CD4-positive, alpha-beta T cell treated with Interleukin-21 for 1 hour (primary cell): ENCODE data around the gene ARHGEF28.

ENCODE experiments used
- DNase-seq: peaks from one replicate; pipeline ENCODE4 v3.0.0-alpha.2; 2020

Gene ARHGEF28

DNA sequence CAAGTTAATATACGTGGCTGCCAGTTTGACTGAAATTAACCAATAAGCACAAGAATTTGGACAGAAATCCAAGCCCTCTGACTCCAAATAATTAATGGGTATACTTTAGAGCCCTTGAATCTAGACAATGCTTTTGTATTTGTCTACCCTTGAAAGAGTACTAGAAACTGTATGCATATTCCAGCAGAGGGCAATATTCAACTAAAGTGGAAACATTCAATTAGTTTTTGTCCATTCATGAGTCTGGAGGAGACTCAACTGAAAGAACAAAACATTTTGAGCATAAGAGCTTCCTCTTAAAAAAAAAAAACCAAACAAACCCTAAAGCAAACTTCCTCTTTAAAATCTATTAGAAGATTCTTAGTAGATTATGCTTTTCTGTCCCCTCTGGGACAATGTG lies 157.8 kb downstream of the ARHGEF28 start:
- no peak for DNase-seq

DNA sequence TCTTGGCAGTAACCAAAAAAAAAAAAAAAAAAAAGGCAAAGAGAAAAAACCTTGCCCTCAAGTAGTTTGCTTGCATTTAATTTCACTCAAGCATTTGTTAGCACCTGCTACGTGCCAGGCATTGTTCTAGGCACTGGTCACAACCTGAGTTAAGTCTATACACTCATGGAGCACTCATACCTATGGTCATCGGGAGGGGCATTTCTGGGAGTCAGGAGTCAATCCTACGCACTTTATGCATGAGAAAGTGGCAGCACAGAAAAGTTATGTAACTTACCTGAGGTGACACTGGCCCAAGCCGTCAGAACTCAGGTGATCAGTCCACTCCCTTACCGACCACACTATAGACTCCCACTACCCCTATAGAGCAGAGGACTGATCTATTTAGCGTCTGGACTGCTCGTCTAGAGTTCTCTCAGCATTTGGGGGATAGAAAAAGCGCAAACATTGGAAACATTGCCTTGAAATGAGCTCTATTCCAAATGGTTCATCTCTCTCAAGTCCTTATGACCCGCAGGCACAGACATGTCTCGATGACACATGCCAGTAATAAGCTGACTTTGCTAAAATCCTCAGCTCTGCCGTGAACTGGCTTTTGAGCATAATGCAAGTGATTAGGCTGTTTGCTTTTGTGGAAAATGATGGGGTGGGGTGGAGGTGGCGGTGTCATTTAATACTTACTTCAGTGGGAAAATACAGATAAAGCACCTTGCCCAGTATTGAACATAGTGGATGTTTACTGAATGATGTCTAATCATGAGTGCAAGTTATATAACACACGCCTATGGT lies 160.2 kb downstream of the ARHGEF28 start:
- no peak for DNase-seq

DNA sequence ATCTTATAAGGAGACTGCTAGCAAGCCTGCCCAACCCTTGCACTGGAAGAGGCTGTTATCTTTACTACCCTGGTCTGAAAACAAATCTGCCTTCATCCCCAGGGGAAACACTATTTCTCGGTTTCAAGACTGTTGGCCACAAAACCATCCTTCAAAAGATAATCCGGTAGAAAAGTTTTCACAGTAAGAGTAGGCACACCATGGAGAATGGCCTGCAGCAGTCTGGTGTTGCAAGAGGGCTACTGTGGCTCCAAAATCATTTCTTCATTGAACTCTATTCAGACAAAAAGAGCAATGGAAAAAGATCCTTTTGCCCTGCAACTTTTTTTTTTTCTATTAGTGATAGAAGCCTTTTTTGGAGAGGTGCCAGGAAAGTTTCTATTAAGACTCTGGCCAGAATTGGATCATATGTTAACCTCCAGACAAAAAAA lies 163.9 kb downstream of the ARHGEF28 start:
- DNase-seq: no peak

DNA sequence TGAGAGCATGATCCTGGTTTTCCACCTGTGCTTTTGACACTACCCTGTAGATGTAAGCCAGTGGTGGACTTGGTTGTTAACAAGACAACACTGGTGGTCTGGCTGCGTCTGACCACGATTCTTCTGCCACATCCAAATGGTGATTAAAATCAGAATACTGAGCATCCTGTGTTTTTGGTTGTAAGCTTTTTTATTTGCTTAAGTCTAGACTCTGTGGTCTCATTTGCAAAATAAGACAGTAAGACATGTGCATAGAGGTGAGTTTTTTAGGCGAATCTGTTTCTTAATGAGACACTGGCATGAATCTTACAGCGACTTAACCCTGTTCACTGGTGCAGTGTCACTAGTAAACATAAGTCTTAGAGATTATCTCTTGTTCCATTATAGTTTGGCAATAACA lies 165.4 kb downstream of the ARHGEF28 start:
- no peak for DNase-seq

DNA sequence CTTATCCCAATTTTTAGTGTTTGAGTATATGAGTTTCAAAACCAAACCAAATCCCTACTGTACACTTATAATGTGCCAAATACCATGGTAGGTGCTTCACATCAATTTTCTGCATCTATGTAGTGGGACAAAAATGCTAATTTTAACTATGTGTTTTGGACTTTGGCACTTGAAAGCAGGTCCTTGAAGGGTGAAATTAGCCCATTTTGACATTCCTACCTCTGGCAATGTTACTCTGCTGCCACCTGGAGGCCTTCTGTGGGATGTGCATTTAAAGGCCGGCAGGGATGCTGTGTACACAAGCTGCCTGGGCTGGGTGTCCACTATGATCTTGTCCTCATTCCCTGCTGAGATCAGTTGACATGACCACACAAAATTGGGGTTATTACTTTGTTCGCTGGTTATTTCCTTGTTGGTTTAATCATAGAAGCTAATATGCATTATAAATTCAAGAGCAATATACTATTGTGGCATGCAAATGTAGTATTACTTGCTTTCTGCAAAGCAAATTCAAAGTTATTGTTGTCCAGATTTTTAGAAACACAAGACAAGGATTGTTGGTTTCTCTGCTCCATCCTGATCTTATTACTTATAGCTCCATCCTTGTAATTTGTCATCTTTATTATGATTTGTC lies 166.8 kb downstream of the ARHGEF28 start:
- DNase-seq: peak; percentile 66

DNA sequence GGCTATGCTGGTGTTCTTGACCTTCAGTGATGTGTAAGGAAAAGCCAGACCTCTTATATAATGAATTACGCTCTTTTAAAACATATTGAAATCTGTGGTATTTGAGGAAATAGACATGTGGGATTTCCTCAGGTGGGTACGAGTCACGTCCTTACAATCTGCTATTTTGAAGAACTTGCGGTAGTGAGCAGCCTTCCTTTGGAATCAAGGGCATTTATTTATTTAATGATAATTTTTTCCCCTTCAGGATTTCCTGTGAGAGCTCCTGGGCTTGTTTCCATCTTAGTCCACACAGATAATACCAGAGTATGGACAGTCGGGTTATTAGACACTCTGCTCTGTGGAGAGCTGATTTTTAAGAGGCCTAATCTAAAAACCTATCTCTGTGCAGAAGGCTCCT lies 167.9 kb downstream of the ARHGEF28 start:
- no peak for DNase-seq

DNA sequence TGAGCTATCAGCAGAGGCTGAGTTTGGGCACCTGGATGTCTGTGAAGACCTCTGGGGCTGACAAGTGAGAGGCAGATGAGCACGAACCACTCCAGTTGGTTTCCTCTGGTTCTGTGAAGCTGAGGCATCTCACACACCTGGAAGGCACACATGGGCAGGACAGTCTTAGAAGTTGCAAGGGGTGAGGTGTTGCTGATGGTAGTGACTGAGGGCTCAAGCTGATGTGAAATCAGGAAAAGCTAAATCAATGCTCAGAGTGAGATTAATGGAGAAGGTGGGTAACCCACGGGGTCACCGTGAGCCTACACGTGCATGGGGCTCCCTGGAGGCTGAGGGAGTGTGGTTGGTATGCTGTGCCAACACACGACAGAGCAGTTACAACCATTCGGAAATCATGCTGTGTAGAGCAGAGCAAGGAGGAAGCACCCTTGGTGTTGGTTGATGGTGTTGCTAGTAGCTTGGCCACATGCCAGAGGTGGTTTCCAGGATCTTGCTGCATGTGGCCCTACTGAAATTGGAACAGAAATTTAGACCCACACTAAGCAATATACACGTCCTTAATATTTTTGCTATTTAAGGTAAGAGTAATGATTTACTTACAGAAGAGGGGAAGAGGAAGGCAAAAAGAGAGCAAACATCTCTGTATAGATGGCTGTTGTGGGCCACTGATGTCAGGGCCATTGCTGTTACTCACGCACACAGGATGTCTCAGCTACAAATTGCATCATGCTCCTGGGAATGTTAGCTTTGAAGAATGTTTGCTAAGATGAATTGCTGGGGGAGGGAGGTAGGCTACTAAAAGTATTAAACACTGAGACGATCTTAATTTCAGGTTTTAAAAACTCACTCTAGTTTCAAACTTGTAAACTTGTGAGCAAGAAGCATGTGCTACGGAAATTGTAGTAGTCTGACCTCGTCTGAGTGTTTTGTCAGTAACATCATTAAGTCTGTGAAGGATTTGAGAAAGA lies 170.5 kb downstream of the ARHGEF28 start:
- peak; percentile 5 for DNase-seq

DNA sequence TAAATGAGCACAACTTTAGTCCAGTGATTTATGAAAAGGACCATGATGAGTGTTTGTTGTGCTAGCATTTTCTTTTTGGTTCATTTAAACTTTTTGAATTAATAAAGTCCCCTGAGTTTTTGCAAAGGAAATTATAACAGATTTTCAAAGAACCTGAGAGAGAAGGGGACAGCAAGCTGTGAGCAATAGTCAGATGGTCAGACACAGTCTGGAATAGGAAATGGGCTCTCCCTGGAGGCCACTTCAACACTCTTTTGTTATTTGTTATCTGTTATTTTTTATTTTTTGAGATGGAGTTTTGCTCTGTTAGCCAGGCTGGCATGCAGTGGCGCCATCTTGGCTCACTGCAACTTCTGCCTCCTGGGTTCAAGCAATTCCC lies 171.1 kb downstream of the ARHGEF28 start:
- DNase-seq: no peak

DNA sequence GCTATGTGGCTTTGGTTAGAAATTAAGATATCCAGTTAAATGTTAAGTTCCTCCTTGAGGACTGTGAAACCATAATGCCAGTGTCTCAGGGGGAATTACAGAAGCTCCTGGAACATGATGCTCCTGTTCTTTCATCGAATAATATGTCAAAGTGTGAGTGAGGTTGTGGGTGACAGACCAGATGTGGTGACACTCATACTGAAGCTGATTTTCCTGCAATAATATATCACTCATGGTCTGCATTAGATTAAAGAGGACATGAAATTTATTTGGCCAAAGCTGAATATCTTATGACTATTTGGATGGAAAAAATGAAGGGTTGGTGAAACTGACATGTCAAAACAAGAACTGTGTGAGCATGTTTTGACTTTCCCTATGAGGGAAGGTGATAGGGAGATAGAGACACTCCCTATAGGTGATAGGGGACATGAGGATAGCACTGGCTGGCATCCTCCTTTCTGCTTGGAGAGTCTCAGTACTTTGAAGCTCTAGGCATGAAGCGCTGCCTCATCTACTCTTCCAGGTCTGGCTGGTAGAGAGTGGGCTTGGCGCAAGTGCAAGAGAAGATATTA lies 173.5 kb downstream of the ARHGEF28 start:
- DNase-seq: no peak

DNA sequence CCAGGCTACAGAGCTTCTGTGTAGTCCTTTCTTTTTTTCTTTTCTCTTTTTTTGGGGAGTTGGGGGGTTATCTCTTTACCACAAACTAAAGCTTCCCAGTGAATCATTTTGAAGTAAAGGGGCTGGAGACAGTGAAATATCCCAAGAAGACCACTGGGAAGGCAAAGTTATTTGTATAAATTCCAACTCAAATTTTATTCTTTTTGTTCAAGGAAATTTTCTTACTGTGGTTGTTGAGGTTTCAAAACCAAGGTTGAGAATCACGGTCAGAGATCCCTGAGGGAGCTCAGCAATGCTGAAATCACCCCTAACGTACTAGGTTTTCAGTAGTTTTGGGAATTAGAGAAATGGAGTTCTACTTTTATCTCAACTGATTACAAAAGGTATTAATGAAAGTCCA lies 175.7 kb downstream of the ARHGEF28 start:
- DNase-seq: no peak

DNA sequence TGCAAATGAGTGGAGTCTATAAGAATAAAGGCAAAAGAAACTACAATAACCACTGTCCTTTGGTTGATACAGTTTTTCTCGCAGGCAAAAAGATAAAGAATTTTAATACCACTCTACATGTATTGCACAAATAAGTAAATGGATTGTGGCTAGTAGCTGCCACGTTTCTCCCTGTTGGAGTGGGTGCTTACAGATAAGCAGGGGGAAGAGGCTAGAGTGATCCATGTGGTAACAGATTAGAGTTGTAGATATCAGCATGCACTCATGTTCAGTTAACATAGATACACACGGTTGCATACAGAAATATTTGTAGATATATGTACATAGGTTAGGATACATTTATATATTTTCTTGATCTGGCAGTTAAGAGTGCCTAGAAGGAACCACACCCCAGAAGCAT lies 179.5 kb downstream of the ARHGEF28 start:
- no peak for DNase-seq

DNA sequence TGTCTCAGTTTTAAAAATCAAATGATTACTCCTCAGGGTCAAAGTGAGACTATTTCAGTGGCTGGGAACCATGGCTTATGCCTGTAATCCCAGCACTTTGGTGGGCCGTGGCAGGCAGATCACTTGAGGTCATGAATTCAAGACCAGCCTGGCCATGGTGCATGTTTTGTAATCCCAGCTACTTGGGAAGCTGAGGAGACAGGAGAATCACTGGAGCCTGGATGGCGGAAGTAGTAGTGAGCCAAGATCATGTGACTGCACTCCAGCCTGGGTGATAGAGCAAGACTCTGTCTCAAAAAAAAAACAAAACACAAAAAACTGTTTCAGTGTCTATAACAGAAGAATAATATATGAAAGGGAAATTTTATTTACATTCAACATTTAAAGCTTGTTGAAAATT lies 182.9 kb downstream of the ARHGEF28 start:
- DNase-seq: no peak

DNA sequence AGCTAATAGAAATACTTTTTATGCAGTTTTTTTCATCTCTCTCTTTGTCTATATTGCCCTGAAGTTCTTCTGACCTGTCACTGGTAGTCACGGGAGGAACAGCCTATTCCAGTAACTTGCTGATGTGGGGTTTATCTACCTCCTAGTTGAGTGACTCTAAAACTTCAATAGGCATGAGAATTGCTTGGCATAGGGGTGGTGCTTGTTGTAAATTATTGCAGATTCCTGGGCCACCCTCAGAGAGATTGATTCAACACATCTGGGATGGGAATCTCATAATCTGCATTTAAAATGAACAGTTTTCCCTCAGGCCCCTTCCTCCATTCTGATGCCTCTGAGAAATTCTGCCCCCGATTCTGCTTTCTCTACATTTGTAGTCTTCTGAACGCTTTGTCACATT lies 184.4 kb downstream of the ARHGEF28 start:
- DNase-seq: no peak

DNA sequence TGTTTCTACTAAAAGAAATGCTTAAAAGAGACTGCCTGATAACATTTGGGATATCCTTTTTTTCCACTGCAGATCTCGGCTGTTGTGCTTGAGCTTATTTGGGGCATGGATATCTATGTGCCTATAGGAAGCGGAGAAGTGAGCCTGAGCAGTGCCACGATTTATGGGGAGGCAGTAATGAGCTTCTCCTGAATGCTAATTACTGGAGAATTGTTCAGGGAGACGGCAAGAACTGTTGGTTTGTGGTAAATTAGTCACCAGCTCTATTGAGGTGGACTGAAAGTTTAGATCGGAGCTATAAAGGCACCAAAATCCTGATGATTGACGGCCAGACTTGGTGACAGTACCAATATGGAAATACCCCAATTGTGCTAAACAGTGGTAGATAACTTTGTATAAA lies 186.5 kb downstream of the ARHGEF28 start:
- no peak for DNase-seq

DNA sequence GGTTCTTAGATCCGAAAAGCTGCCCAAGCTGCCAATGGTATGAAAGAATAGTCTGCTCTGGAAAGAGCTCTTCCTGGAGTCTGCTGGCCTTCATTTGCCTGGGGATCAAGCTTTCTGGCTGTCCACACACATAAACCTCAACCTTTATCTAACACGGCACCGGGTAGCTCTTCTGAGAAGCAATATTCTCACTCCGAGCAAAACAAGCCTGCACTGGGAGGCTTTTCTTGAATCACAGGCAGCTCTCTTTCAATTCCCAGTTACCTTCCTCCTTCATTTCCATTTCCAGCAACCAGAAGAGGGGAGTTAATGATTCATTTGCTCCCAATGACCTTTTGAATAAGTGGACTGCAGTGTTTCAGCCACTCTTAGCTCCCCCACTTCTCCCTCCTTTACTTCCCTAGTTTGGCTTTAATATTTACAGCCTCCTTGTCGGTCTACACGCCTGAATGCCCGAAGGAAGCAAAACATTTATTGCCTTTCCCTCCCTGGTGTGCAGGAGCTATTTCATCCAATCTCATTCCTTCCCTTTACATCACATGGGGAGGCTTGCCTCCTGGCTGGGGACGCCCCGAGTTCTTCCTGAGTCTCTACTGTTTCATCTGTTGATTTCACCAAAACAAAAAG lies 187.1 kb downstream of the ARHGEF28 start:
- no peak for DNase-seq

DNA sequence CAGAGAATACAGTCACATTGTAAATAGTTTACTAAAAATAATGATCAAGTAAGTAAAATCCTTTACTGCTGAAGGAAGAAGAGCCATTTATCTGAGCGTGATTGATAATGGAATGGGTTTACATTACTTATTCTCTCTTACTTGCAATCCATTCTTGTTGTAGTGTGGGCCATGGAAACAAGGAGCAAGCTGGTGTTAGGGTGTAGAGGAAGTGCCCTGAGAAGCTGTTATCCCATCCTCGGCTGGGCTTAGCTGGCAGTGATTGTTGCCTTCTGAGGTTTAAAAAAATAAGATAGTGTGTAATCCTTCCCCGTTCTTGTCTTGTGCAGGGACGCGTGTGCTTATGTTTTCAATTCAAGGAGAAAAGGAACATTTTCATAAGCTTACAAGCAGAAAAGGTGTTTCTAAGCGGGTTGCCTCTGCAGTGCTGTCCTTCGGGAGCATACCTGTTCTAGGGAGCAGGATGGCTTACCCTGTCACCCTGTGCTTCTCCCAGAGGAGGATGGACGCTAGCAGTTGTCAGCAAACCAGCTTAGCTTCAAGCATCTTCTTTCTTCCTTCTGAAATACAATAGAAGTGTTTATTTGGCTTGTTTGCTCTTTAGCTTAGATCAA lies 188.3 kb downstream of the ARHGEF28 start:
- no peak for DNase-seq

DNA sequence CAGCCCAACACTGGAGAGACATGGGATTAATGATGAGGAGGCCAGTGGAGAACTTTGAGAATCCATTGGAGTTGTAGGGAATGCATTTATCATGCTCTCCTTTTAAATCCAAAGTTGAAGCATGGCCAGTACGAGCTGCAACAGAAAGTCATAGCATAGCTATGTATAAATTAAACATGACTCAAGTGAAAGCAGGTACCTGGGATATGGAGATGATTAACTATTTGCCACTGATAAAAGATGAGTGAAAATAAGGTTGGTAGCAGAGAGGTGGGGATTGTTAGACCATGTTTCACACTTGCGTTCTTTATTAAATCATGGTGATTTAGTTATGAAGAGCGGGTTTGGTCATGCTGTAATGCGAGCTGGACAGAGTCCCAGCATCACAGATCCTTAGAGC lies 189.6 kb downstream of the ARHGEF28 start:
- DNase-seq: no peak

DNA sequence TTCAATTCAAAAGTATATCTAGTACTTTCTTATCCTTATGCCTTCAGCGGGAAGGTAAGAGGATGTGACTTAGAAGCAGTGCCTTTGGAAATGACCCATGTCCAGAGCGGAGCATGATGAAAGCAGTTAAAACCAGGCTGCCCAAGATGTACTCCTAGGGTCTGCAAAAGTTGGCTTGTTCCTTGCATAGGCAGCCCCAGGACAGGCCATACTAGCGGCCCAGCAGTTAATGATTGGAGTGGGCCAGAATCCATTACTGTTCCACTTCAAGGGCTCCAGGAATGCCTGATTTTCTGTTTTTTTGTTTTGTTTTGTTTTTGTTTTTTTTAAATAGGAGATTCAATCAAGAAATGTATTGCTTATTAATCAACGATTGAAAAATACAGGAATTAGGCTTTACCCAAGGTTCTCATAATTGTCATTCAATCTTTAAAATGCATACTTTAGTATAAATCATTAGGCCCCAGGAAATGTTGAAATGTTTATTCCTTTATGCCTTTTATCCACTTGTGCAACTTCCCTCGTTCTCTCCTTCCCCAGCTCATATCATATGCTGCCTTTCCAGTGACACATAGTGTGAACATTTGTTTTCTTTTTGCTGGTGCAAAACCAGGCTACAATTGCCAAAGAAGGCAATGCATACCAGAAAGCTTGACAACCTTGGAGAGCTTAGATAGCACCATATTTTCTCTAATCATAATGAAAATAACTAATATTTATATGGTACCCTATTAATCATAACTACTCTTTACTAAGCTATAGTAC lies 190.8 kb downstream of the ARHGEF28 start:
- DNase-seq: no peak

DNA sequence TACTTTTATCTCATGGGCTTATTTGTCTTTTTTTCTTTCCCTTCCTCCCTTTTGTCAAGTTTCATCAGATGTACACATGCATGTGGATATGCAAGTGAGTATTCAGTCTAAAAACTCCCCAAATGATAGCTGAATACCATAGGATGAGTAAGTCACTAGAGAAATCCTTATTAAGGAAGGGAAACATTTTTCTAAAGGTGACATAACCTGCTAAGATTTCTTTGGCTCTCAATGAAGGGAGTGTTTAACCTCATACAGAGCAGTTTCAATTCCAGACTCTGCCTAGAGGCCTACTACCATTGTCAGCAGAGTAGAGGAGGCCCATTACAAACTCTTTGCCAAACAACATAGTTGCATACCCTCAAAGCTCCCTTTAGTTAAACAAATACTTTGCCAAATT lies 192.4 kb downstream of the ARHGEF28 start:
- DNase-seq: no peak

DNA sequence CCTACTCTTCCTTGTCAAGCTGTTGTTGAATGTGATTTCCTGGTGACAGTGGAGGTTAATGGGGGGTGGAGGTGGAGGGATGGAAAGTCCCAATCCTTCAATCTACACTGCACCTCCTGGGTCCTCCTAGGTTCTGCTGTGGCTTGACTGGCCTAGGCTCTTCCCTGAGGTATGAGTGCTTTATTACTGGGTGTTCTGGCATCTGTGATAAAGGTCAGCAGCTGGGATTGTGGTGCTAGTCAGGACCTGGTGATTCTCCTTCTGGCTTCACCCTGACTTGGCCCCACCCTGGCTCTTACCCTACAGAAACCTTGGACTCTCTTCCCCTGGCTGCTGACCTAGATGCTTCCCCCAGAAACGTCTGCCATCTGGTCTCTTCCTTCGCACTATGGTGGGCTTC lies 194.3 kb downstream of the ARHGEF28 start:
- DNase-seq: no peak

DNA sequence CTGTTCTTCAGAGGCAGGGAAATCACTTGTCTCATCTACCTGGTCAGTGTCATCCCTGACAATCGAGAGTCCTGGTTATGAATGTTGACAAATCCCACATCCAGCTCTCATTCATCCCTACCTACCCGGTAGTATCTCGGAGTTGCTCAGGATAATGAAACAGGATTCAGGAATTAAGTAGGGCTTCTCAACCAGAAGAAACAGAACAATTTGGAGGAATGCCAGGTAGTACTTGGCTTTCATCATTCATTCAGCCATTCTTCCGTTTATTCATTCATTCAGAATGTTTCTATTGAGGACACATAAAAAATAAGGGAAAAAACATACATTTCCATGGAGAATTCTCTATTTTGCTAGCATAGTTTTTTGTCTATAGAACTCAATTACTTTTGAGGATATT lies 195.0 kb downstream of the ARHGEF28 start:
- no peak for DNase-seq
